Activated T-cell treated with anti-CD3 and anti-CD28 coated beads, Interleukin-2, amount 50 U/mL, for 1 hour (primary cell): ENCODE measurements around the gene KRT16.
"Not testable (repeated sequence)": the region's sequence is repeated elsewhere in the genome, so short reads cannot be mapped to it uniquely, and the experiment has no call there.

Experiments
- DNase-seq: peaks from one replicate; pipeline ENCODE4 v3.0.0-alpha.2; 2020

The KRT16 gene

GRCh38 chr17:41582061-41582968 is 30.3 kb downstream of the KRT16 start:
- DNase-seq = not testable (repeated sequence)

GRCh38 chr17:41581366-41582060 is 31.1 kb downstream of the KRT16 start:
- DNase-seq = no peak

GRCh38 chr17:41580687-41581365 is 31.7 kb downstream of the KRT16 start:
- DNase-seq = no peak

DNA sequence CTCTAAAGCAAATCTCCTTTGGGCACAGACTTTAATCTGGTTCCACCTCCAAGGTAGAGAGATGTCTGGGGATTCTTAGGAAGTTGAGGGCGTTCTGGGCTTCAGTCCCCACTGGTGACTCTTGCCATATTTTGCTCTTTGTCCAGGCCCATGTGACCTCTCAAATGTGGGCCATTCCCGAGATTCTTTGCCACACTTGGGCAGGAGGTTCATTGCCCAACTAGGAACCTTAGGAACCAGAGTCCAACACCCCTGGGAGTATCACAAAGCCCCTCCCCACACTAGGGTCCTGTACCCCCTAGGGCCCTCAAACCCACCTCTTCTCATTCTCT is 32.4 kb downstream of the KRT16 start:
- DNase-seq = no peak

DNA sequence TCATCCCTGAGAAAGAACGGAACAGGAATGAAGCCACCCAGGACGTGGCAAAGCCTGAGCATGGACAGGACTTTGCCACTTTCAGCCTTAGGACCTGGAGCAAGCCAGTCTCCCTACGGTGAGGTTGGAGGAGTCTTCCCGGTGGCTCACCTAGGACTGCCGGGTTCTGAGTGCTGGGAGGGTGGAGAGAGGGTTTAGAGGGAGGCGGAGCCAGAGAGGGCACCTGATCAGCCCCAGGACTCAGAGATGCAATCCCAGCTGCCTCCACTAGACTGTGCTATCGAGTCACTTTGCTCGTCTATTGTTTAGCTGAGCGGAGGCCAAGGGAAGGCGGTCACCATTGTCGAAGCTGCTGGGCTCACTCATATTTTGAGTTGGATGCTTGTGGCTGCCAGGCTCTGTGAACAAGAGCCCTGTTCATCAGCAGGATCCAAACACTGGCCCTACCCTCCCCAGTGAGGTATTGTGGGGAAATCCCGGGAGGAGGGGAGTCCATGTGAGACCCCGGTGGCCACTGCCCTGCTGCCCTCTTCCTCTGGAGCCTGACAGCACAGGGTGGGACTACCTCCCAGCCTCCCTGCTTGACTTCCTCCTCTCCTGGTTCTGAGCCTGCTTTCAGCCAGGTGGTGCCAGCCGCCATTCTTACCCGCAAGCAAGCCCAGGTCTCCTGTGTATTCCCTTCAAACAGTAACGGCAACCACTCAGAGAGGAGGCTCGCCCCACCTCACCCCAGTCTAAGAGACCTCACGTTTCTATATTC is 32.9 kb downstream of the KRT16 start:
- DNase-seq = peak; percentile 54

GRCh38 chr17:41578971-41579370 is 33.6 kb downstream of the KRT16 start:
- DNase-seq = no peak

GRCh38 chr17:41578538-41578937 is 34.0 kb downstream of the KRT16 start:
- DNase-seq = no peak

DNA sequence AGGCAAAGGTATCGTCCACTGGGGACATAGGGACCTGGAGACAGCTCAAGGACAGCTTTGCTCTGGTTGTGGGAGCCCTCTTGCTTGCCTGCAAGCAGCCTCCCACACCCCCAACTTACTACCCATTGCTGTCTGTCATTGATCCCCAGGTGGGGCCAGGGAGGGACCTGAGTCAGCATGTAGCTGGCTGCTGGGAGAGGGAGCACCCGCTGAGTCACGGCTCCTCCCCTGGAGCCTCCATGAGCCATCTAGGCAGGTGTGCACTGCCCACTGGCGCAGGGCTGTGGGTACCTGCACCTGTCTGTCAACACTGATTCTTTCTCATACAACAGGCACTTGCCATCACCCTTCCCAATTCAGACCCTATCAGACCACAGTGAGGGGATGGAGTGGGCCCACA is 35.8 kb downstream of the KRT16 start:
- not testable (repeated sequence) for DNase-seq

GRCh38 chr17:41575336-41575735 is 37.2 kb downstream of the KRT16 start:
- DNase-seq = no peak

- DNase-seq = no peak
Observed at GRCh38 chr17:41571561-41572434, 40.8 kb downstream of the KRT16 start, which contains the start of gene KRT9. KRT9 (minus strand) TSS chr17:41572059; CDS start chr17:41571992, 67 bp downstream.

DNA sequence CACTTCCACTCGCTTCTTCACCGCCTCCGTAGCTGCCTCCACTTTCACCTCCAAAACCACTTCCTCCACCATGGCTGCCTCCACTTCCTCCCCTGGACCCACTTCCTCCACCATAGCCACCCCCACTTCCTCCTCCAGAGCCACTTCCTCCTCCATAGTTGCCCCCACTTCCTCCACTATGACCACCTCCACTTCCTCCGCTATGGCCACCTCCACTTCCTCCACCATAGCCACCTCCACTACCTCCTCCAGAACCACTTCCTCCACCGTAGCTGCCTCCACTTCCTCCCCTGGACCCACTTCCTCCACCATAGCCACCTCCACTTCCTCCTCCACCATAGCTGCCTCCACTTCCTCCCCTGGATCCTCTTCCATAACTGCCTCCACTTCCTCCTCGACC is 45.2 kb downstream of the KRT16 start:
- no peak for DNase-seq

GRCh38 chr17:41565338-41565737 is 47.2 kb downstream of the KRT16 start:
- DNase-seq = no peak

DNA sequence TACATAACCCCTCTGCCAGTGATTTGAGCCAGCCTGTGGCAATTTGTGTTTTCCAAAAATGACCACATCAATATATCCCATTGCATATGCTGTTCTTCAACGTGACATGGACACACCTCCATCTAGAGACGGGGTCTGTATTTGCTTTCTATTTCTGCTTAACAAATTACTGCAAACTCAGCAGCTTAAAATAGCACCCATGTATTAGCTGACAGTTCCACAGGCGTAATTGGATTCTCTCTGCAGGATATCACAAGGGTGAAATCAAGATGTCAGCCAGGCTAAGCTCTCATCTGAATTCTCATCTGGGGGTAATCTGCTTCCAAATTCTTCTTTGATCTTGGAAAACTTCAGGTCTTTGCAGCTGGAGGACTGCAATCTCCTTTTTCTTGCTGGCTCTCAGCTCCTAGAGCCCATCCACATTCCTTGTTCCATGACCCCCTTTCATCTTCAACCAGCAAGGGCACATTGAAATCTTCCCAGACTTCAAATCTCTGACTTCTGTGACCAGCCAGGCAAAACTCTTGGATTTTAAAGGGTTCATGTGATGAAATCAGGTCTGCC is 48.9 kb downstream of the KRT16 start:
- DNase-seq = no peak

DNA sequence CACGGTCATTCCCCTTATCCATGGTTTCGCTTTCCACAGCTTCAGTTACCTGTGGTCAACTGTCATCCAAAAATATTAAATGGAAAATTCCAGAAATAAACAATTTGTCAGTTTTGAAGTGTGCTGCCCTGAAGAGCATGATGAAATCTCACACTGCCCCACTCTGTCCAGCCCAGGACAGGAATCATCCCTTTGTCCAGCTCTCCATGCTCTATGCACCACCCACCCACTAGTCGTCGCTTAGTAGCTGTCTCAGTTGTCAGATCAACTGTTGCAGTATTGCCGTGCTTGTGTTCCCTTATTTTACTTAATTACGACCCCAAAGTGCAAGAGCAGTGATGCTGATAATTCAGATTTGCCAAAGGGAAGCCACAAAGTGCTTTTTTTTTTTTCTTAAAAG is 51.0 kb downstream of the KRT16 start:
- no peak for DNase-seq
